HG02763 (cell line): ENCODE measurements around the gene PKD1L1.
"Not testable (repeated sequence)": the region's sequence is repeated elsewhere in the genome, so short reads cannot be mapped to it uniquely, and the experiment has no call there.

Experiments used
- ATAC-seq: cut with Tn5 transposase; IDR thresholded peaks from one replicate; pipeline ENCODE4 v1.9.1; 2021; ENCODE audit warnings: mild to moderate bottlenecking, moderate library complexity; ENCODE audit not compliant: unreplicated experiment

Gene PKD1L1

DNA sequence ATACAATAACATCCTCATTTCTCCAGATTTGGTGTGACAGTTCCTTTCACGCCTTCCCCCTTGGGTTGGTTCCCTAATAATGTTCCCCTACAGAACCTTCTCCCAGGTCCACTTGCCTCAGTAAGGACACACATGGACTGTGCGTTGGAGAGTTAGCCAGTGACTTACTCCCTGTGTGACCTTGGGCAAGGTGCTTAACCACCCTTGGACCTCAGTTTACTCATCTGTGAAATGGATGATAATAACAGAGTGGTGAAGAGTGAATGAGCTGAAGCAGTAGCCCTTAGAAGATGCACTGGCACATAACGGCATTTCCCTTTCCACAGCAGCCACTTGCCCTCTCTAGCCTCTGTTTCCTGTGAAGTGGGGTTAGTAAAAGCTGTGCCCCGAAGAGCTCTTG, 175.8 kb downstream of the PKD1L1 start:
- ATAC-seq: no peak

DNA sequence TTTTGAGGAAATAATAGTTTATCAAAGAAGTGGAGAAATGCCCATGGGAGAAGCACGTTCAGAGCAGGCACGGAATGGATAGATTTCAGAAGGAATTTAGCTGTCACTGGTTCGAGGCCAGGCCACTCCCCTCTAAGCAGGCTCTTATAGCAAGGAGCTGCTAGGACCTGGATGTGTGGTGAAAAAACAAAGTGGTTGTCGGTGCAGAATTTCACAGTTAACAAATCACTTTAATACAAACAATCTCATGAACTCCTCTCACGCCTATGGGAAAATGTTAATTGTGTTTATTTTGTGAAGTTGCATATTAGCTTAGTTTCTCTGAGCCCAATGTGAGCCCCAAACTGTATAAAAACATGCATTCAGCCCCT, 176.3 kb downstream of the PKD1L1 start:
- no peak for ATAC-seq

DNA sequence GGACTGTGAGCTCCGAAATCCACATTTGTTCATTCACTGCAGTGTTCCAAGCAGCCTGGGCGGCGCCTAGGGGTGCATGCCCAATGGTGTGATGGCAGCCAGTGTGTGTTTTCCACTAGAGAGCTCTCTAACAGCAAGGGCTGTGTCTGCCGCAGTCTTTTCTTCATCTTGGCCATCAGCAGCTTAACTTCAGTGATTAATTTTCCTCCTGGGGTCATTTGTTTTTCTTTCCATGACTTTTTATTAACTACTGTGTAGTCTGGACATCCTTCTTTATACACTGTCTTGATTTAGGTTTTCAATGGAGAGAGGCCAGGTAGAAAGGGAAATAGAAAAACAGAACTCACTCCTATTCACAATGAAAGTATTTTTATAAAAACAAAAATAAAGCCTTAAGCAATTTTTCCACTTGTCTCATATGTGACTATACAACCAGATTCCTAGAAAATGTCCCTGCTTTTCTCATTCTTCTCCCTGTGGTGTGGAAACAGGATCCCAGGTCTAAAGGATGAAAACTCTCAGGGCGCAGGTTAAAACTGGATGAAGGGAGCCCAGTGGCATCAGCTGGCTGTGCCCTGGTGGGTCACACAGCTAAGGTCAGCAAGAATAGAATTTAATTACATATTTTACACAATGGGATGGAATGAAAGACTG, 176.8 kb downstream of the PKD1L1 start:
- no peak for ATAC-seq

- no peak for ATAC-seq
Measured at GRCh38 chr7:47766126-47766525, 182.1 kb downstream of the PKD1L1 start.

DNA sequence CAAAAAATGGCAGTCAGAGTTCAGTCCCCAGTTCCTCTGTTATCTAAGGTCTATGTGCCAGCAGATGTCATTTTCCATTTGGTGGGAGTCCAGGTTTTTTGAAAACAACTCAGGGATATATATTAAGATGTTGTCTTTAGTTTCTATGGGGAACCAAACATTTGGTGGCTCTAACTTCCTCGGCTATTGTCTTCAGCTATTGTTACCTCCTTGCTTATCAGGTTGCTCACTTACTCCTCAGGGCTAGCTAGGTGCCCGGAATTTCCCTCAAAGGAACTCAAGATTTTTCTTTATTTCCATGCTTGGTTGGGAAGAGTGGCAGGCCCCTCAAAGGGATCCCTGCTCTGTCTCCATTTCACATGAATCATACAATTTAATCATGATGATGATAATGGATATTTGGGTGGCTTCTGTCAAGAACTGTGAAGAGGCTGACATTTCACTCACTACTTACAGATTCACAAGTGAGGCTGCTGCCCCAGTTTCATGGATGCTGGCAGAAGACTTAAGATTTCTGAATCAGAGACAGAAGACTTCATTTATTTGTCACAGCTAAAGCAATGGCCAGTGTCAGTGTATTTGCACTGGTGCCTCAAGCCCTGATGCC, 182.8 kb downstream of the PKD1L1 start:
- no peak for ATAC-seq

GRCh38 chr7:47764746-47765145, 183.5 kb downstream of the PKD1L1 start:
- no peak for ATAC-seq

GRCh38 chr7:47763063-47763974, 184.9 kb downstream of the PKD1L1 start:
- no peak for ATAC-seq

DNA sequence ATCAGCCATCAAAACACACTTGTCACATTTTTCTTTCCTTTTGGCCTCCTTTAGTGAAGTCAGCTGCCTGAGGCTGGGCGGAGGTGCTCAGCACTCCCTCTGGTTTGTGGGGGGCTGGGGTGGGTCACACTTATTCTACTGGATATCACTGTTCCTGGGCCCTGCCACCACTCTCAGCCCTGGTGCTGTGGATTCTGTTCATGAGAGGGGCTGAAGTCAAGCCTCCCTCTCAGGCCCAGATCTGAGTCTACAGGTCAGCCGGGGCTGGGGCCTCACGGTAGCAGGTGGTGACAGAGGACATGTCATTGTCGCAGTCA, 185.6 kb downstream of the PKD1L1 start:
- no peak for ATAC-seq

DNA sequence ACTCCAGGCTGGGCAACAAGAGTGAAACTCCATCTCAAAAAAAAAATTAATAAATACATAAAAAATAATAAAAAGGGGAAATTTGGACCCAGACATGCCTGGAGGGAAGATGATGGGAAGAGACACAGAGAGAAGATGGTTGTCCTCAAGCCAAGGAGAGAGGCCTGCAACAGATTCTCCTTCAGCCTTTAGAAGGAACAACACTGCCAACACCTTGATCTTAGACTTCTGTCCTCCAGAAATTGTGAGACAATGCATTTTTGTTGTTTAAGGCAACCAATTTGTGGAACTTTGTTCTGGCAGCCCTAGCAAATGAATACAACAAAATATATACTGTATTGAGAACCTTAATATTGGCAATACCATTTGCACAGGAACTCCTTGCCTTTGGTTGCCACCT, 186.1 kb downstream of the PKD1L1 start:
- no peak for ATAC-seq

DNA sequence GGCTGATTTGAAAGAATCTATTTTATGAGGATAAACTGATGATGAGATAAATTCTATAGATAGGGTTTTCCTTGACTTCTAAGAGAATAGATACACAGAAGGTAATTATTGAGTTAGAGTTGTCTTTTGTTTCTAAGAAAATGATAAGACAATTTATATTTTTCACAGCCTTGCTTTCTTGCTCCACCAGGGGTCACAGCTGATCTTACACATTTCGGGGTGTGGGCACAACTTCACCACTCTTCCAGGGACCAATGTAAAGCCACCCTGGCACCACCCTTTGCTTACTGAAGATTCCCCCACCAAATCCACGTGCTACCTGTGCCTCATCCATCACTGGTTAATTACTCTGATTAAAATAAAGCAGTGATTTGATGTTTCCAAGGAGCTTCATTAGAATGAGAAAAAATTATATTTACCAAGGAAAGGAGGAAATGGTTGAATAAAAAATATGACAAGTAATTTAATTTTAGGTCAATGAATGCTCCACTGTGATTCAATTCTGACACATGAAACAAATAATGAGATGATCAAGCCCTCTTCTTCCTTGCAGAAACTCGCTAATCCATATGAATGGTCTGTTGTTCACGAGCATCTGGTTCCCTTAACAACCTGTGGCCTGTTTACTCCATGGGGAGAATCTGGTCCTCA, 189.1 kb downstream of the PKD1L1 start:
- no peak for ATAC-seq

GRCh38 chr7:47758546-47758945, 189.7 kb downstream of the PKD1L1 start:
- no peak for ATAC-seq

GRCh38 chr7:47757921-47758411, 190.3 kb downstream of the PKD1L1 start:
- no peak for ATAC-seq

DNA sequence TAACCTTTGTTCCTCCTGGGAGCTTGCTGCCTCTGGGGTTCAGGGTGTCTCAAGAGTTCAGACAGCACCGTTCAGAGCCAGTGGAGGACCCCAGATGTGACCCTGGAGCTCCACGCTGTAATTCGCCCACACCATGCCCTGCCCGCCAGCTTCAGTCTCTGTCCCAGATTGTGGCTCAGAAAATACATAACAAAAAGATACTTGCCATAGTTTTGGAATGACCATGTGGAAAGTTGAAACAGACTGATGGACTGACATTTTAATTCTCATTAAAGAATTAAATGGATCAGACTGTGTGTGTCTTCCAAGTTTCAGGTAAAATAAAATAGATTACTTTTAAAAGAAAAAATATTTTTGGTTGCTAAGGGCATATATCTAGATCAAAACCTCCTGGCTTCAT, 191.6 kb downstream of the PKD1L1 start:
- no peak for ATAC-seq

DNA sequence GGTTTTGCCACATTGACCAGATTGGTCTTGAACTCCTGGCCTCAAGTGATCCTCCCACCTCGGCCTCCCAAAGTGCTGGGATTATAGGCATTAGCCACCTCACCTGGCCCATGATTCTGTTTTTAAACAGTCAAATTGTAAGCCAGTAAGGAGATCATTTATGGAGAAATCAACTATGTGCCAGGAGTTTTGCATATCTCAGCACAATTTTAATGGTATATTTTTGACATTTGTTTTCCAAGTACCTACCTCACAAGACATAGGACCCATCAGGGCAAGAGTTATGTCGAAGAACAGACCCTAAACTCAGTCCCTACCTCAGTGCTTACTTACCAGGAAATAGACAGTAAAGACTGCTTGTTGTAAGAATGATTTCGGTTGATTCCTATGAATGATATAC, 193.0 kb downstream of the PKD1L1 start:
- ATAC-seq: no peak

GRCh38 chr7:47751724-47752123, 196.5 kb downstream of the PKD1L1 start:
- ATAC-seq: not testable (repeated sequence)

DNA sequence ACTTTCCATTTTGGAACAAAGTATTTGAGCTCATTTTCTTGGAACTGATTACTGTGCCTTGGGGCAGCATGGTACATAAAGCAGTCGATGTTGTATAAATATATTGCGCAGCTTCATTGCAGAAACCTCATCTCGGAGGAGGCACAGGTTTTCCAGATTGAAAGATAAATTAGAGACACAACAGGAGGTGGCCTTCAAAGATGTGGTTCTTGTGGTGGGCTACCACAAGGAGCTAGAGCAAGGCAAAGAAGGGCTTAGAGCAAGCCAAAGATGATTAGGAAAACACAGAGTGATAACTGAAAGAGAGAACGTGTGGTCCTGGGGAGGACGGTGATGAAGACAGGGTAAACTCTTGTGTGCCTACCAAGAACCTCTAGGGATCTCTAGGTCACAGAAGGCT, 197.2 kb downstream of the PKD1L1 start:
- ATAC-seq: no peak

GRCh38 chr7:47748041-47748440, 200.2 kb downstream of the PKD1L1 start:
- ATAC-seq: no peak

DNA sequence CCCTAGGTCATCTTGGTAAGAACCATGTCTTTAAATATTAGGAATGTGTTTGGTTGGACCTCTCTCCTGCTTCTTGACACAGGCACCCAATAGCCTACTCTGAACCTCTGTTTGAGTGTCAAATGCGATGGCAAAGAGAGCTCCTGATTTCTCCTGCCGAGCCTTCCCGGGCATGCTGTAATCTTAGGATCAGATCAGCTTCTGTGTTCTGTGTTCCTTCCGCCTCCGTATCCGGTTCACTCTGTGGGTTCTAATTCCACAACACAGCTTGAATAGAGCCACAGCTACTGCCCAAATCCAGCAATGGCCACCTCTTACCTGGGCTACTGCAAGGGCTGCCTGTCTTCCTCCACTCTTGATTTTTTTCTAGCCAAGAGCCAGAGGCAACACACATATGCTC, 201.1 kb downstream of the PKD1L1 start:
- ATAC-seq: no peak

DNA sequence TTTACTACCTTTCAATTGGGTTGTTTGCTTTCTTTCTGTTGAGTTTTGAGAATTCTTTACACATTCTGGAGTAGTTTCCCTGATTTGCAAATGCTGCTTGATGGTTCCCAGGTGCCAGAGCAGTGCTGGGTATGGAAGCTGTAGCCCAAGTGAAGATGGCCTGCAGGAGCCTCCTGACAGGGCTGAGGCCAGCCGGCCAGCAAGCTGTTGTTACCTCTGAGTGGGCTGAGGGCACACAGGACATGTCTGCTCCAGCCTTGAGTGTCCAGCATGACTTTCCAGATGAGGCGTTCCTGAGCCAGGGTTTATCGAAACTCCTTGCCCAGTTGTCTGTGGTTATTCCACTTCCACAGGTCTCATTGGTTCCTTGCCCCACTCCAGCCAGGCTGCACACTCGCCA, 201.8 kb downstream of the PKD1L1 start:
- ATAC-seq: no peak

- ATAC-seq: no peak
Measured at GRCh38 chr7:47744883-47745282, 203.4 kb downstream of the PKD1L1 start.

DNA sequence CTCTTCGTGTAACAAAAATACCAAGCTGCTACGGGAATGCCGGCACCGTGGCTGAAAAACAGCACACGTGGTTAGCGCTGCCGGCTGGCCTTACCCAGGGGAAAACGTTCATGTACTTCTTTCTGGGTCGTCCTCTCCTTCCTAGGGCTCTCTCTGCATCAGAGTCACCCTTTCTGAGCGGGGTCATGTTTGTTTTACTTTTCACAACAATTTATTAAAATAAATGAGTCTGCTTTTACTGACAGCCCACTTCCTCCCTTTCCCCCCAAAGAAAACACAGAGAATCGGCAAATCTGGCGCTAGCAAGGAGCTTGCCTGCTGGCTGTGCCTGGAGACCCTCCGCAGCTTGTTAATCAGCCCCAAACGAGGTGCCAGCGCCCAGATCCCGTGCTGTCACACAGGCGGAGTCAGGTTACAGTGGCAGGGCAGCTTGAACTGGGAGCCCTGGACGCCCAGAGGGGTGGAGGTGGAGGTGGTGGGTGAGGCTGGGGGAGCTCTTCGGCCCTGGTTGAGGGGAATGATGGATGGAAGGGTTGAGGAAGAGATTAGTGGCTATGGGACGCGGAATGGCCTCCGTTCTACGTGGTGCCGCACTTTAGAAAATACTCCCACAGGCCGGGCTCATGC, 204.2 kb downstream of the PKD1L1 start:
- no peak for ATAC-seq
